Ovary (tissue), 3 donors: ENCODE results near the gene KCNMA1.

Experiments used
- EP300 ChIP-seq: sonication (generic); formaldehyde crosslinking; IDR thresholded peaks from one replicate; pipeline ENCODE4 v1.6.1; 2017; ENCODE audit warnings: antibody characterized with exemption
- POLR2A ChIP-seq: fragments of 450-650 bp; IDR thresholded peaks from one replicate; pipeline ENCODE4 v1.6.1; 2017; ENCODE audit warnings: antibody characterized with exemption, mild to moderate bottlenecking, moderate library complexity
- TF ChIP-seq, protein P1 (sequence below), 3 donors: fragments of 450-650 bp in 2 of 3; fragments of 200-600 bp in 1 of 3; IDR thresholded peaks; one replicate each; pipeline versions ENCODE4 v1.5.1 to v1.8.0; 2016 to 2022; ENCODE audit warnings: antibody characterized with exemption in 3 of 3, mild to moderate bottlenecking in 1 of 3
- donor health status: DM: no; HTN: no; CAD: no.

DNA sequence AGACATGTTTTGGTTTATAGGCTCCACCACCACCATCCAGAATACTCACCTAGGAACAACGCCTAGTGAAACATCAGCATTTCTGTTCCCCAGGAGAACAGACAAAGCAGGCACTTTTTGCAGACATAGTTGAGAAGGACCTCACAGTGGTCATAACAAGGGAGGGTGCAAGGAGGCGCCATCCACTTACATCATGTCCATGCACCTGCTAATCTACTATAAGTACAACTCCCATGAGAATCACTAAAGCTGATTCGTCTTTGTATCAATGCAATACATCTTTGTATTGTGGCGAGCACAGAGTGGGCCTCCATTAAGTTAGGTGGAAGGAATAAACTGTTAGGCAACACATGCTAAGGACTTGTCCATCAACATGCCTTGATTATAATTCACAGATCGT lies 207.1 kb downstream of the KCNMA1 start:
- TF ChIP-seq, protein P1, sequence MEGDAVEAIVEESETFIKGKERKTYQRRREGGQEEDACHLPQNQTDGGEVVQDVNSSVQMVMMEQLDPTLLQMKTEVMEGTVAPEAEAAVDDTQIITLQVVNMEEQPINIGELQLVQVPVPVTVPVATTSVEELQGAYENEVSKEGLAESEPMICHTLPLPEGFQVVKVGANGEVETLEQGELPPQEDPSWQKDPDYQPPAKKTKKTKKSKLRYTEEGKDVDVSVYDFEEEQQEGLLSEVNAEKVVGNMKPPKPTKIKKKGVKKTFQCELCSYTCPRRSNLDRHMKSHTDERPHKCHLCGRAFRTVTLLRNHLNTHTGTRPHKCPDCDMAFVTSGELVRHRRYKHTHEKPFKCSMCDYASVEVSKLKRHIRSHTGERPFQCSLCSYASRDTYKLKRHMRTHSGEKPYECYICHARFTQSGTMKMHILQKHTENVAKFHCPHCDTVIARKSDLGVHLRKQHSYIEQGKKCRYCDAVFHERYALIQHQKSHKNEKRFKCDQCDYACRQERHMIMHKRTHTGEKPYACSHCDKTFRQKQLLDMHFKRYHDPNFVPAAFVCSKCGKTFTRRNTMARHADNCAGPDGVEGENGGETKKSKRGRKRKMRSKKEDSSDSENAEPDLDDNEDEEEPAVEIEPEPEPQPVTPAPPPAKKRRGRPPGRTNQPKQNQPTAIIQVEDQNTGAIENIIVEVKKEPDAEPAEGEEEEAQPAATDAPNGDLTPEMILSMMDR (IDR thresholded peaks at IDR 0.05), result no peak
- TF ChIP-seq EP300 (no peak), POLR2A (no peak)
